OCI-LY1 (cell line): ENCODE measurements around the gene PLA2G12B.
"Not testable (repeated sequence)": the region's sequence is repeated elsewhere in the genome, so short reads cannot be mapped to it uniquely, and the experiment has no call there.

Source experiments
- H2AFZ ChIP-seq: fragments of 200-600 bp; sonication (generic), shearing (Covaris generic); 2 replicates; pipeline ENCODE4 v1.6.0; 2014; ENCODE audit warnings: antibody characterized with exemption, mild to moderate bottlenecking, low read length
- H3F3A ChIP-seq: fragments of 200-600 bp; sonication (generic), shearing (Covaris generic); 2 replicates; pipeline ENCODE4 v1.6.0; 2014; ENCODE audit warnings: mild to moderate bottlenecking, antibody characterized with exemption, low read length, moderate library complexity; ENCODE audit not compliant: insufficient read depth
- H3K27ac ChIP-seq: fragments of 200-600 bp; sonication (generic); 2 replicates; pipeline ENCODE4 v1.5.1; 2014; ENCODE audit warnings: low read length, mixed run types, mild to moderate bottlenecking, low read depth; ENCODE audit not compliant: poor library complexity, severe bottlenecking
- H3K27me3 ChIP-seq: fragments of 200-600 bp; sonication (generic); 2 replicates; pipeline ENCODE4 v1.6.0; 2014; ENCODE audit warnings: antibody characterized with exemption, mild to moderate bottlenecking, low read length, moderate library complexity; ENCODE audit not compliant: insufficient read depth
- H3K36me3 ChIP-seq: fragments of 200-600 bp; sonication (generic); 2 replicates; pipeline ENCODE4 v1.6.1; 2014; ENCODE audit warnings: mild to moderate bottlenecking, antibody characterized with exemption, low read length, moderate library complexity, mixed read lengths; ENCODE audit not compliant: insufficient read depth
- H3K4me1 ChIP-seq: fragments of 200-600 bp; sonication (generic); 2 replicates; pipeline ENCODE4 v1.5.1; 2014; ENCODE audit warnings: mild to moderate bottlenecking, low read length, moderate library complexity; ENCODE audit not compliant: insufficient read depth, severe bottlenecking
- H3K4me2 ChIP-seq: fragments of 200-600 bp; sonication (generic), shearing (Covaris generic); 2 replicates; pipeline ENCODE4 v1.6.1; 2014; ENCODE audit warnings: low read length
- H3K4me3 ChIP-seq: fragments of 200-600 bp; sonication (generic); 2 replicates; pipeline ENCODE4 v1.5.1; 2014; ENCODE audit warnings: low read length, low read depth, mild to moderate bottlenecking, mixed read lengths; ENCODE audit not compliant: poor library complexity, severe bottlenecking
- H3K79me2 ChIP-seq: fragments of 200-600 bp; shearing (Covaris generic); 2 replicates; pipeline ENCODE4 v1.6.1; 2016; ENCODE audit warnings: mixed run types, low read length, mixed read lengths; ENCODE audit not compliant: insufficient read depth
- H3K9ac ChIP-seq: fragments of 200-600 bp; sonication (generic), shearing (Covaris generic); 2 replicates; pipeline ENCODE4 v1.6.1; 2014; ENCODE audit warnings: mild to moderate bottlenecking, low read length, mixed read lengths
- H3K9me2 ChIP-seq: fragments of 200-600 bp; sonication (generic), shearing (Covaris generic); 2 replicates; pipeline ENCODE4 v1.6.1; 2014; ENCODE audit warnings: low read depth, mild to moderate bottlenecking, low read length, mixed read lengths
- H3K9me3 ChIP-seq: fragments of 200-600 bp; shearing (Covaris generic); 2 replicates; pipeline ENCODE4 v1.6.1; 2014; ENCODE audit warnings: low read length, mixed read lengths
- H4K20me1 ChIP-seq: fragments of 200-600 bp; sonication (generic), shearing (Covaris generic); 2 replicates; pipeline ENCODE4 v1.6.0; 2016; ENCODE audit warnings: mild to moderate bottlenecking, low read length; ENCODE audit not compliant: insufficient read depth
- EZH2 ChIP-seq: fragments of 200-600 bp; sonication (generic), shearing (Covaris generic); IDR thresholded peaks from 2 replicates; pipeline ENCODE4 v1.8.0; 2017; ENCODE audit warnings: borderline replicate concordance, mixed run types, mild to moderate bottlenecking, antibody characterized with exemption, low read length, moderate library complexity, mixed read lengths
- TF ChIP-seq, protein P1 (sequence below): fragments of 200-600 bp; sonication (generic), shearing (Covaris generic); IDR thresholded peaks from 2 replicates; pipeline ENCODE4 v1.5.1; 2017; ENCODE audit warnings: mild to moderate bottlenecking, antibody characterized with exemption, low read length, moderate library complexity, mixed read lengths

Gene PLA2G12B

DNA sequence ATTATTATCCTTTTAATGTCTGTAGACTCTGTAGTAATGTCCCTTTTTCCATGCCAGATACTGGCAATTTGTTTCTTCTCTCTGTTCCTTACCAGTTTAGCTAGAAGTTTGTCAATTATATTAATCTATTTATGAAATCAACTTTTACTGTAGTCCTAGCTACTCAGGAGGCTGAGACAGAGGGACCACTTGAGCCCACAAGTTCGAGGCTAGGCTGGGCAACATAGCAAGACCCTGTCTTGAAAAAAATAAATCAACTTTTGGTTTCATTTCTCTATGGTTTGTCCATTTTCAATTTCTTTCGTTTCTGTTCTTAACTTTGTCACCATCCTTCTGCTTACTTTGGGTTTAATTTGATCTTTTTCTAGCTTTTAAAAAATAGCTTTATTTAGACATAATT, 42.5 kb upstream of the PLA2G12B start:
- H3K9me2 ChIP-seq, result no peaks in the 10 kb centered on the region
- H3K79me2 ChIP-seq, result no peaks in the 10 kb centered on the region
- no peak overlapping the region for H3K4me3 ChIP-seq
- no peaks in the 10 kb centered on the region for H3K27me3 ChIP-seq
- 0 out of 2 replicates have a peak, but pooled peaks cover 4% of the 10 kb centered on the region for H3K9me3 ChIP-seq
- H3K4me1 ChIP-seq, result no peaks in the 10 kb centered on the region
- H3K36me3 ChIP-seq, result no peaks in the 10 kb centered on the region
- H3F3A ChIP-seq, result no peaks in the 10 kb centered on the region
- TF ChIP-seq, protein P1, sequence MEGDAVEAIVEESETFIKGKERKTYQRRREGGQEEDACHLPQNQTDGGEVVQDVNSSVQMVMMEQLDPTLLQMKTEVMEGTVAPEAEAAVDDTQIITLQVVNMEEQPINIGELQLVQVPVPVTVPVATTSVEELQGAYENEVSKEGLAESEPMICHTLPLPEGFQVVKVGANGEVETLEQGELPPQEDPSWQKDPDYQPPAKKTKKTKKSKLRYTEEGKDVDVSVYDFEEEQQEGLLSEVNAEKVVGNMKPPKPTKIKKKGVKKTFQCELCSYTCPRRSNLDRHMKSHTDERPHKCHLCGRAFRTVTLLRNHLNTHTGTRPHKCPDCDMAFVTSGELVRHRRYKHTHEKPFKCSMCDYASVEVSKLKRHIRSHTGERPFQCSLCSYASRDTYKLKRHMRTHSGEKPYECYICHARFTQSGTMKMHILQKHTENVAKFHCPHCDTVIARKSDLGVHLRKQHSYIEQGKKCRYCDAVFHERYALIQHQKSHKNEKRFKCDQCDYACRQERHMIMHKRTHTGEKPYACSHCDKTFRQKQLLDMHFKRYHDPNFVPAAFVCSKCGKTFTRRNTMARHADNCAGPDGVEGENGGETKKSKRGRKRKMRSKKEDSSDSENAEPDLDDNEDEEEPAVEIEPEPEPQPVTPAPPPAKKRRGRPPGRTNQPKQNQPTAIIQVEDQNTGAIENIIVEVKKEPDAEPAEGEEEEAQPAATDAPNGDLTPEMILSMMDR, result no peak
- no peak for TF ChIP-seq EZH2
- H4K20me1 ChIP-seq, result no peaks in the 10 kb centered on the region
- no peak overlapping the region for H2AFZ ChIP-seq
- no peak overlapping the region for H3K4me2 ChIP-seq
- H3K27ac ChIP-seq, result no peak overlapping the region
- H3K9ac ChIP-seq, result no peak overlapping the region

DNA sequence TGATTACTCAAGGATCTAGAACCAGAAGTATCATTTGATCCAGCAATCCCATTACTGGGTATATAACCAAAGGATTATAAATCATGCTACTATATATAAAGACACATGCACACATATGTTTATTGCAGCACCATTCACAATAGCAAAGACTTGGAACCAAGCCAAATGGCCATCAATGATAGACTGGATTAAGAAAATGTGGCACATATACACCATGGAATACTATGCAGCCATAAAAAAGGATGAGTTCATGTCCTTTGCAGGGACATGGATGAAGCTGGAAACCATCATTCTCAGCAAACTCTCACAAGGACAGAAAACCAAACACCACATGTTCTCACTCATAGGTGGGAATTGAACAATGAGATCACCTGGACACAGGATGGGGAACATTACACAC, 40.9 kb upstream of the PLA2G12B start:
- not testable (repeated sequence) for H3K36me3 ChIP-seq, H3K4me1 ChIP-seq, H3K27ac ChIP-seq, H3K4me3 ChIP-seq, H2AFZ ChIP-seq, H3K9ac ChIP-seq, H3F3A ChIP-seq, H3K9me3 ChIP-seq, H3K79me2 ChIP-seq, H3K27me3 ChIP-seq, H4K20me1 ChIP-seq, H3K4me2 ChIP-seq, H3K9me2 ChIP-seq

DNA sequence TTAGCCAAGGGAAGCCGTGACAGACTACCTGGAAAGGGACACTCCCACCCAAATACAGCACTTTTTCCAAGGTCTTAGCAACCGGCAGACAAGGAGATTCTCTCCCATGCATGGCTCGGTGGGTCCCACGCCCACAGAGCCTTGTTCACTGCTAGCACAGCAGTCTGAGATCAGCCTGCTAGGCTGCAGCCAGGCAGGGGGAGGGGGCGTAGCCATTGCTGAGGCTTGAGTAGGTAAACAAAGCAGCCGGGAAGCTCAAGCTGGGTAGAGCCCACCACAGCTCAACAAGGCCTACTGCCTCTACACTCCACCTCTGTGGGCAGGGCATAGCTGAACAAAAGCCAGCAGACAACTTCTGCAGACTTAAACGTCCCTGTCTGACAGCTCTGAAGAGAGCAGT, 35.2 kb upstream of the PLA2G12B start:
- H4K20me1 ChIP-seq, H3F3A ChIP-seq, H3K9ac ChIP-seq, H3K79me2 ChIP-seq, H3K4me2 ChIP-seq, H3K4me3 ChIP-seq, H3K36me3 ChIP-seq, H3K9me3 ChIP-seq, H3K9me2 ChIP-seq, H2AFZ ChIP-seq, H3K4me1 ChIP-seq, H3K27me3 ChIP-seq, H3K27ac ChIP-seq: not testable (repeated sequence)

GRCh38 chr10:72984618-72985017, 30.0 kb upstream of the PLA2G12B start:
- not testable (repeated sequence) for H3K4me3 ChIP-seq, H3K27ac ChIP-seq, H3K79me2 ChIP-seq, H3K4me1 ChIP-seq, H3K4me2 ChIP-seq, H3K9ac ChIP-seq, H3F3A ChIP-seq, H3K9me3 ChIP-seq, H3K27me3 ChIP-seq, H3K36me3 ChIP-seq, H2AFZ ChIP-seq, H4K20me1 ChIP-seq, H3K9me2 ChIP-seq

GRCh38 chr10:72981882-72982529, 27.4 kb upstream of the PLA2G12B start:
- Histone ChIP-seq H3K4me2 (no peak overlapping the region), H3K4me3 (no peak overlapping the region), H4K20me1 (no peaks in the 10 kb centered on the region), H3K9me2 (no peaks in the 10 kb centered on the region), H3K4me1 (no peaks in the 10 kb centered on the region), H2AFZ (no peak overlapping the region), H3K79me2 (no peaks in the 10 kb centered on the region), H3K36me3 (no peaks in the 10 kb centered on the region), H3F3A (no peaks in the 10 kb centered on the region), H3K9ac (no peak overlapping the region), H3K27ac (no peak overlapping the region), H3K9me3 (peaks cover 9% of the 10 kb centered on the region), H3K27me3 (no peaks in the 10 kb centered on the region)
- no peak for TF ChIP-seq EZH2
- TF ChIP-seq, protein P1, result no peak
